ENCODE data around the gene TTC24.
"Not testable (repeated sequence)": the region's sequence is repeated elsewhere in the genome, so short reads cannot be mapped to it uniquely, and the experiment has no call there.

Gene TTC24

GRCh38 chr1:156547434-156547833 lies 32.1 kb upstream of the TTC24 start:
- Histone ChIP-seq H3K4me3 (ENCODE audit: low read length) (no peak overlapping the region), H3K27me3 (ENCODE audit: control insufficient read depth, insufficient read depth, low read length) (no peaks in the 10 kb centered on the region), H3K36me3 (ENCODE audit: control insufficient read depth, insufficient read depth, low read length) (no peaks in the 10 kb centered on the region), H3K9me3 (ENCODE audit: control insufficient read depth, low read length) (no peaks in the 10 kb centered on the region), H3K4me1 (ENCODE audit: control insufficient read depth, insufficient read depth, low read length) (peaks cover 10% of the 10 kb centered on the region), H3K9ac (ENCODE audit: low read length) (no peak overlapping the region)

- H3K27me3 ChIP-seq (ENCODE audit: control insufficient read depth, insufficient read depth, low read length): no peaks in the 10 kb centered on the region
- peaks cover 10% of the 10 kb centered on the region for H3K4me1 ChIP-seq (ENCODE audit: control insufficient read depth, insufficient read depth, low read length)
- H3K4me3 ChIP-seq (ENCODE audit: low read length): no peak overlapping the region
- H3K9ac ChIP-seq (ENCODE audit: low read length): no peak overlapping the region
- no peaks in the 10 kb centered on the region for H3K9me3 ChIP-seq (ENCODE audit: control insufficient read depth, low read length)
- H3K36me3 ChIP-seq (ENCODE audit: control insufficient read depth, insufficient read depth, low read length): no peaks in the 10 kb centered on the region
These were observed 31.5 kb upstream of the TTC24 start for GRCh38 chr1:156547982-156548381.

- no peaks in the 10 kb centered on the region for H3K9me3 ChIP-seq (ENCODE audit: control insufficient read depth, low read length)
- no peaks in the 10 kb centered on the region for H3K36me3 ChIP-seq (ENCODE audit: control insufficient read depth, insufficient read depth, low read length)
- H3K9ac ChIP-seq (ENCODE audit: low read length): no peak overlapping the region
- H3K4me3 ChIP-seq (ENCODE audit: low read length): no peak overlapping the region
- H3K27me3 ChIP-seq (ENCODE audit: control insufficient read depth, insufficient read depth, low read length): no peaks in the 10 kb centered on the region
- peaks cover 10% of the 10 kb centered on the region for H3K4me1 ChIP-seq (ENCODE audit: control insufficient read depth, insufficient read depth, low read length)
These were observed 30.1 kb upstream of the TTC24 start for GRCh38 chr1:156549390-156549789.

GRCh38 chr1:156549831-156550230 lies 29.7 kb upstream of the TTC24 start:
- H3K4me1 ChIP-seq (ENCODE audit: control insufficient read depth, insufficient read depth, low read length): peaks cover 10% of the 10 kb centered on the region
- no peak overlapping the region for H3K9ac ChIP-seq (ENCODE audit: low read length)
- H3K9me3 ChIP-seq (ENCODE audit: control insufficient read depth, low read length): no peaks in the 10 kb centered on the region
- H3K27me3 ChIP-seq (ENCODE audit: control insufficient read depth, insufficient read depth, low read length): no peaks in the 10 kb centered on the region
- H3K36me3 ChIP-seq (ENCODE audit: control insufficient read depth, insufficient read depth, low read length): no peaks in the 10 kb centered on the region
- no peak overlapping the region for H3K4me3 ChIP-seq (ENCODE audit: low read length)

- no peaks in the 10 kb centered on the region for H3K27me3 ChIP-seq (ENCODE audit: control insufficient read depth, insufficient read depth, low read length)
- H3K4me1 ChIP-seq (ENCODE audit: control insufficient read depth, insufficient read depth, low read length): peaks cover 10% of the 10 kb centered on the region
- H3K36me3 ChIP-seq (ENCODE audit: control insufficient read depth, insufficient read depth, low read length): no peaks in the 10 kb centered on the region
- no peak overlapping the region for H3K4me3 ChIP-seq (ENCODE audit: low read length)
- H3K9me3 ChIP-seq (ENCODE audit: control insufficient read depth, low read length): no peaks in the 10 kb centered on the region
- H3K9ac ChIP-seq (ENCODE audit: low read length): no peak overlapping the region
These were observed 29.2 kb upstream of the TTC24 start for GRCh38 chr1:156550346-156550745.

DNA sequence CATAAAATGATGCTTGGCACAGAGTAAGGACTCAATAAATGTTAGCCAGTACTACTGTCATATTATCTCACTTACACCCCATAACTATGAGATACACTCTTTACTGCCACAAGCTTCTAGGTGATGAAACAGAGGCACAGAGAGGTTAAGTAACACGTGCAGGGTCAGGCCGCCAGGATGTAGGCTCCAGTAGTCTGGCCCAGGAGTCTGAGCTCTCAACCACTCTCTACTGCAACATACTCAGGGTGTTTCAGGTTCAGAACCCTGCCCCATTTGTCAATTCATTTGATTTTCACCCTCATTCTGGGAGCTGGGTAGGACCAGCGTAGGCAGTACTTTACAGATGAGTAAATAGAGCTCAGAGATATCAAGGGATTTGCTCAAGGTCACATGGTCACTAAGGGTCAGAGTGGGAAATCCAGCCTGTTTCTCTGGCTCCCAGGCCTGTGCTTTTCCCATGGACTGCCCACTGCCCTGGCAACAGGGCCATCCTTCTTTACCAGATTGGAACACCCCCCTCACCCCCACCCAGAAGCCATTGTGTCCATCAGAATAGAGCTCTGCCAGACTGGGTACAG lies 28.4 kb upstream of the TTC24 start:
- Histone ChIP-seq H3K4me1 (ENCODE audit: control insufficient read depth, insufficient read depth, low read length) (peaks cover 10% of the 10 kb centered on the region), H3K4me3 (ENCODE audit: low read length) (no peak overlapping the region), H3K36me3 (ENCODE audit: control insufficient read depth, insufficient read depth, low read length) (no peaks in the 10 kb centered on the region), H3K9me3 (ENCODE audit: control insufficient read depth, low read length) (no peaks in the 10 kb centered on the region), H3K27me3 (ENCODE audit: control insufficient read depth, insufficient read depth, low read length) (no peaks in the 10 kb centered on the region), H3K9ac (ENCODE audit: low read length) (no peak overlapping the region)

DNA sequence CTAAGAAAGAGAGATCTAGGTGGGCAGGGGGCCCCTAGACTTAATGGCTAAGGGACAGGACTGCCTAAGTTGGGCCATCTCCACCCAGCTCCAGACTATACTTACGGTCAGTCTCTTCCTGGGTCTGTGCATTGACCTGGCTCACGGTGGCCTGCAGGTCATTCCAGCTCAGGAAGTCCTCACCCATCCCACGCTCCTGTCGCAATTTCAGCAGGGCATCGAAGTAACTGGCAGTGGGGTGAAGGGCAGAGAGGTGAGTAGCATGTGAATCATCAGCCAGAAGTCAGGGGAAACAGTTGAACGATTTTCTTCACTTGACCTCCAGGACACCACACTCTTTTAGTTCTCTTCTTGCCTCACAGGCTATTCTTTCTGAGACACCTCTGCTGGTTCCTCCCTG lies 27.7 kb upstream of the TTC24 start:
- Histone ChIP-seq H3K9me3 (ENCODE audit: control insufficient read depth, low read length) (no peaks in the 10 kb centered on the region), H3K4me3 (ENCODE audit: low read length) (no peak overlapping the region), H3K36me3 (ENCODE audit: control insufficient read depth, insufficient read depth, low read length) (no peaks in the 10 kb centered on the region), H3K4me1 (ENCODE audit: control insufficient read depth, insufficient read depth, low read length) (peaks cover 10% of the 10 kb centered on the region), H3K27me3 (ENCODE audit: control insufficient read depth, insufficient read depth, low read length) (no peaks in the 10 kb centered on the region), H3K9ac (ENCODE audit: low read length) (no peak overlapping the region)

DNA sequence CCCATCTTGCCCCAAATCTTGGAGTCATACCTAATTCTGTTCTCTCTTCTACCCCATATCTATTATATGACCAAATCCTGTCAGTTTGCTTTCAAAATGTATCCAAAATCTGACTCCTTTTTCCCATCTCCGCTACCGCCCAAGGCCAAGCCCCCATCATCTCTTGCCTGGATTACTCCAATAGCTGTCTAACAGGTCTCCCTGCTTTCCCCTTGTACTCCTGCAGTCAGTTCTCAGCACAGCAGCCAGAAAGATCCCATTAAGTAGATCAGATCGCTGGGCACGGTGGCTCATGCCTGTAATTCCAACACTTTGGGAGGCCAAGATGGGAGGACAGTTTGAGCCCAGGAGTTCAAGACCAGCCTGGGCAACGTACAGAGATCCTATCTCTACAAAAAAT lies 27.0 kb upstream of the TTC24 start:
- H3K9ac ChIP-seq (ENCODE audit: low read length): no peak overlapping the region
- no peaks in the 10 kb centered on the region for H3K27me3 ChIP-seq (ENCODE audit: control insufficient read depth, insufficient read depth, low read length)
- peaks cover 10% of the 10 kb centered on the region for H3K4me1 ChIP-seq (ENCODE audit: control insufficient read depth, insufficient read depth, low read length)
- H3K9me3 ChIP-seq (ENCODE audit: control insufficient read depth, low read length): no peaks in the 10 kb centered on the region
- H3K4me3 ChIP-seq (ENCODE audit: low read length): no peak overlapping the region
- H3K36me3 ChIP-seq (ENCODE audit: control insufficient read depth, insufficient read depth, low read length): no peaks in the 10 kb centered on the region

DNA sequence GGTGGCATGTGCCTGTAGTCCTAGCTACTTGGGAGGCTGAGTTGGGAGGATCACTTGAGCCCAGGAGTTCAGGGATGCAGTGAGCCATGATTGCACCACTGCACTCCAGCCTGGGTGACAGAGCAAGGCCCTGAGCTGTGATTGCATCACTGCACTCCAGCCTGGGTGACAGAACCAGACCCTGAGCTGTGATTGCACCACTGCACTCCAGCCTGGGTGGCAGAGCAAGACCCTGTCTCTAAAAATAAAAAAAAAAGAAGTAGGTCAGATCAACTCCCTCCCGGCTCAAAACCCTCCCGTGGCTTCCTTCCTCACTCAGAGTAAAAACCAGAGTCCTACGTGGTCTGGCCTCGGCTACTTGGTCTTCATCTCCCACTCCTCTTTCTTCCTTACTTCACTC lies 26.6 kb upstream of the TTC24 start:
- not testable (repeated sequence) for H3K9ac ChIP-seq (ENCODE audit: low read length); H3K9me3 ChIP-seq (ENCODE audit: control insufficient read depth, low read length); H3K27me3 ChIP-seq (ENCODE audit: control insufficient read depth, insufficient read depth, low read length); H3K36me3 ChIP-seq (ENCODE audit: control insufficient read depth, insufficient read depth, low read length); H3K4me3 ChIP-seq (ENCODE audit: low read length)
- H3K4me1 ChIP-seq (ENCODE audit: control insufficient read depth, insufficient read depth, low read length): peaks cover 10% of the 10 kb centered on the region

GRCh38 chr1:156553860-156554485 lies 25.6 kb upstream of the TTC24 start:
- no peaks in the 10 kb centered on the region for H3K27me3 ChIP-seq (ENCODE audit: control insufficient read depth, insufficient read depth, low read length)
- H3K4me3 ChIP-seq (ENCODE audit: low read length): no peak overlapping the region
- H3K4me1 ChIP-seq (ENCODE audit: control insufficient read depth, insufficient read depth, low read length): peaks cover 10% of the 10 kb centered on the region
- H3K9me3 ChIP-seq (ENCODE audit: control insufficient read depth, low read length): no peaks in the 10 kb centered on the region
- H3K36me3 ChIP-seq (ENCODE audit: control insufficient read depth, insufficient read depth, low read length): no peaks in the 10 kb centered on the region
- H3K9ac ChIP-seq (ENCODE audit: low read length): no peak overlapping the region

DNA sequence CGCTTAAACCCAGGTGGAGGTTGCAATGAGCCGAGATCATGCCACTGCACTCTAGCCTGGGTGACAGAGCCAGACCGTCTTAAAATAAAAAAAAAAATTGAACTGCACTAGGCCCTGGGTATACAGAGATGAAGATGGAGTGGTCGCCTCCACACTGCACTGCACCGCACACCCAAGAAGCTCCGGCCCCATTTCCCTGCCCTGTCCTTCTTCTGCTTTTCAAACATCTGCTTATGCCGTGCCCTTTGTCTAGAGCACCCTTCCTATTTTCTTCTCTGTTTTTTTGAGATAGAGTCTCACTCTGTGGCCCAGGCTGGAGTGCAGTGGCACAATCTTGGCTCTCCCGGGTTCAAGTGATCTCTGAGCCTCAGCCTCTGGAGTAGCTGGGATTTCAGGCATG lies 24.6 kb upstream of the TTC24 start:
- no peaks in the 10 kb centered on the region for H3K36me3 ChIP-seq (ENCODE audit: control insufficient read depth, insufficient read depth, low read length)
- peaks cover 10% of the 10 kb centered on the region for H3K4me1 ChIP-seq (ENCODE audit: control insufficient read depth, insufficient read depth, low read length)
- no peak overlapping the region for H3K4me3 ChIP-seq (ENCODE audit: low read length)
- H3K27me3 ChIP-seq (ENCODE audit: control insufficient read depth, insufficient read depth, low read length): no peaks in the 10 kb centered on the region
- H3K9me3 ChIP-seq (ENCODE audit: control insufficient read depth, low read length): no peaks in the 10 kb centered on the region
- no peak overlapping the region for H3K9ac ChIP-seq (ENCODE audit: low read length)

GRCh38 chr1:156555715-156556114 lies 23.8 kb upstream of the TTC24 start:
- no peaks in the 10 kb centered on the region for H3K27me3 ChIP-seq (ENCODE audit: control insufficient read depth, insufficient read depth, low read length)
- no peaks in the 10 kb centered on the region for H3K9me3 ChIP-seq (ENCODE audit: control insufficient read depth, low read length)
- no peaks in the 10 kb centered on the region for H3K36me3 ChIP-seq (ENCODE audit: control insufficient read depth, insufficient read depth, low read length)
- H3K4me3 ChIP-seq (ENCODE audit: low read length): no peak overlapping the region
- H3K4me1 ChIP-seq (ENCODE audit: control insufficient read depth, insufficient read depth, low read length): peaks cover 10% of the 10 kb centered on the region
- no peak overlapping the region for H3K9ac ChIP-seq (ENCODE audit: low read length)

DNA sequence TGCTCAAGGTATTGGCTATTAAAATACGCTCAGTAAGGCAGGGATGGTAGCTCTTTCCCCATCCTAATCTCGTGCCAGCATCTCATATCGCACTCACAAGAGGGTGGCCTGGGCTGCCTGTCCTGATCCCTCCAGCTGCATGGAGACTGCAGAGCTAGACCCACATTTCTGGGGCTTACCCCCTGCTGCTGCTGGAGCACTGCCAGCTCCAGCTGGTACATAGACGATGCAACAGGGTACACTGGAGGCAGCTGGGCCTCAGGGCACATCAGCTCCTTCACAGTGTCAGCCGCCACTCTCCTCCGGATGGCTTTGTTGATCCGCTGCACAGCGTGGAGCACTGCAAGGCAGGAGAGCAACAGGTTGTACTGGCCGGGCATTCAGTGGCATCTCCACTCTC lies 23.2 kb upstream of the TTC24 start:
- Histone ChIP-seq H3K4me3 (ENCODE audit: low read length) (no peak overlapping the region), H3K9me3 (ENCODE audit: control insufficient read depth, low read length) (no peaks in the 10 kb centered on the region), H3K4me1 (ENCODE audit: control insufficient read depth, insufficient read depth, low read length) (peaks cover 7% of the 10 kb centered on the region), H3K27me3 (ENCODE audit: control insufficient read depth, insufficient read depth, low read length) (no peaks in the 10 kb centered on the region), H3K36me3 (ENCODE audit: control insufficient read depth, insufficient read depth, low read length) (no peaks in the 10 kb centered on the region), H3K9ac (ENCODE audit: low read length) (no peak overlapping the region)
